ENCODE results near the gene TAF9. TPM values are rescaled to one million over a fixed set of nuclear protein-coding genes. Genes with fewer than 3 reads are reported as not detected.
"Not testable (repeated sequence)": the region's sequence is repeated elsewhere in the genome, so short reads cannot be mapped to it uniquely, and the experiment has no call there.

Gene TAF9
- total RNA-seq, 1 donor from 2014 or later: 35.8 TPM

GRCh38 chr5:69374911-69375446 lies 5.7 kb upstream of the TAF9 start:
- intact Hi-C loops (cut with DNase I): no loop called here

GRCh38 chr5:69372394-69372793 lies 3.1 kb upstream of the TAF9 start:
- no peak overlapping the region for H3K27ac ChIP-seq
- intact Hi-C loops (cut with DNase I): no loop called here
- no peaks in the 10 kb centered on the region for H3K27me3 ChIP-seq
- H3K36me3 ChIP-seq: peaks cover 0 to 14% of the 10 kb centered on the region in 2 donors
- H3K4me3 ChIP-seq: no peak overlapping the region
- DNase-seq (ENCODE audit: extremely low spot score in 2 of 2): no peak
- H3K4me1 ChIP-seq: peaks cover 29% of the 10 kb centered on the region
- TF ChIP-seq POLR2AphosphoS5 (IDR thresholded peaks at IDR 0.05; ENCODE audit: insufficient read depth in 1 of 2, low read depth in 1 of 2): no peak
- TF ChIP-seq CTCF (IDR thresholded peaks at IDR 0.05): no peak
- no peak for TF ChIP-seq POLR2A (IDR thresholded peaks at IDR 0.05)
- no peaks in the 10 kb centered on the region for H3K9me3 ChIP-seq

More at GRCh38 chr5:69374911-69375446, 5.7 kb upstream of the TAF9 start:
- Histone ChIP-seq H3K9me3 (no peaks in the 10 kb centered on the region), H3K4me1 (peaks cover 18% of the 10 kb centered on the region), H3K27ac (no peak overlapping the region), H3K4me3 (no peak overlapping the region), H3K36me3 (peaks cover 0 to 14% of the 10 kb centered on the region in 2 donors), H3K27me3 (no peaks in the 10 kb centered on the region)
- no peak for TF ChIP-seq POLR2A (IDR thresholded peaks at IDR 0.05)
- TF ChIP-seq POLR2AphosphoS5 (IDR thresholded peaks at IDR 0.05; ENCODE audit: insufficient read depth in 1 of 2, low read depth in 1 of 2): no peak
- TF ChIP-seq CTCF (IDR thresholded peaks at IDR 0.05): no peak
- no peak for DNase-seq (ENCODE audit: extremely low spot score in 2 of 2)

GRCh38 chr5:69370335-69370734 lies 1.0 kb upstream of the TAF9 start:
- Histone ChIP-seq H3K27ac (peak overlapping the region; percentile 91), H3K4me3 (peak overlapping the region; percentile 73 to 77), H3K36me3 (peaks cover 0 to 20% of the 10 kb centered on the region in 2 donors), H3K4me1 (peaks cover 29% of the 10 kb centered on the region)
- intact Hi-C loops (cut with DNase I); DNase-seq (ENCODE audit: extremely low spot score in 2 of 2); H3K9me3 ChIP-seq; H3K27me3 ChIP-seq: not testable (repeated sequence)

- no peak for TF ChIP-seq POLR2AphosphoS5 (IDR thresholded peaks at IDR 0.05; ENCODE audit: insufficient read depth in 1 of 2, low read depth in 1 of 2)
- no peak for TF ChIP-seq POLR2A (IDR thresholded peaks at IDR 0.05)
- no peak for TF ChIP-seq CTCF (IDR thresholded peaks at IDR 0.05)
- no peaks in the 10 kb centered on the region for H3K27me3 ChIP-seq
- H3K36me3 ChIP-seq: peaks cover 0 to 21% of the 10 kb centered on the region in 2 donors
- DNase-seq (ENCODE audit: extremely low spot score in 2 of 2): no peak
- intact Hi-C loops (cut with DNase I): no loop called here
- peaks cover 29% of the 10 kb centered on the region for H3K4me1 ChIP-seq
- H3K9me3 ChIP-seq: no peaks in the 10 kb centered on the region
- peak overlapping the region; percentile 73 to 77 for H3K4me3 ChIP-seq
- H3K27ac ChIP-seq: peak overlapping the region; percentile 91
Observed at GRCh38 chr5:69368458-69369339, 621 bp downstream of the TAF9 start.

GRCh38 chr5:69367697-69368279 lies 1.5 kb downstream of the TAF9 start:
- Histone ChIP-seq H3K27ac (no peak overlapping the region), H3K4me3 (peak overlapping the region in 1 of 2 donors; percentile 73), H3K4me1 (peaks cover 28% of the 10 kb centered on the region), H3K36me3 (peaks cover 0 to 21% of the 10 kb centered on the region in 2 donors), H3K9me3 (no peaks in the 10 kb centered on the region), H3K27me3 (no peaks in the 10 kb centered on the region)
- TF ChIP-seq CTCF (IDR thresholded peaks at IDR 0.05) (no peak), POLR2A (IDR thresholded peaks at IDR 0.05) (no peak), POLR2AphosphoS5 (IDR thresholded peaks at IDR 0.05; ENCODE audit: insufficient read depth in 1 of 2, low read depth in 1 of 2) (no peak)
- intact Hi-C loops (cut with DNase I): no loop called here
- no peak for DNase-seq (ENCODE audit: extremely low spot score in 2 of 2)
